DND-41 (cell line): ENCODE measurements around the gene RIN1.

Experiments used
- ATAC-seq: fragments of 200-7000 bp; cut with Tn5 transposase; 3 replicates; pipeline ENCODE4 v1.9.1; 2021; ENCODE audit warnings: low read depth; ENCODE audit not compliant: insufficient read depth
- DNase-seq: peaks from one replicate; pipeline ENCODE4 v3.0.0-alpha.2; 2020
- H2AFZ ChIP-seq: 2 replicates; pipeline ENCODE4 v1.6.0; 2012; ENCODE audit warnings: low read depth, low read length
- H3K27ac ChIP-seq: 2 replicates; pipeline ENCODE4 v1.5.1; 2012; ENCODE audit warnings: low read length, inconsistent platforms
- H3K27me3 ChIP-seq: fragments of 200-600 bp; sonication (generic); 2 replicates; pipeline ENCODE4 v1.6.0; 2012; ENCODE audit warnings: low read length, mild to moderate bottlenecking, inconsistent platforms; ENCODE audit not compliant: insufficient read depth, poor library complexity
- H3K36me3 ChIP-seq: 2 replicates; pipeline ENCODE4 v1.5.1; 2012; ENCODE audit warnings: low read length, inconsistent platforms; ENCODE audit not compliant: insufficient read depth
- H3K4me1 ChIP-seq: 2 replicates; pipeline ENCODE4 v1.5.1; 2012; ENCODE audit warnings: mild to moderate bottlenecking, low read length; ENCODE audit not compliant: insufficient read depth
- H3K4me2 ChIP-seq: 2 replicates; pipeline ENCODE4 v1.6.0; 2012; ENCODE audit warnings: mild to moderate bottlenecking, moderate library complexity, low read length, inconsistent platforms; ENCODE audit not compliant: insufficient read depth
- H3K4me3 ChIP-seq, 2 experiments: fragments of 200-600 bp in 1 of 2; shearing (Covaris generic) in 1 of 2; 2 replicates each; pipeline ENCODE4 v1.5.1; 2012 to 2016; ENCODE audit warnings: inconsistent platforms in 2 of 2, low read length in 2 of 2, mild to moderate bottlenecking in 2 of 2, low read depth in 1 of 2, moderate library complexity in 1 of 2
- H3K79me2 ChIP-seq: 2 replicates; pipeline ENCODE4 v1.6.0; 2012; ENCODE audit warnings: low read length, inconsistent platforms; ENCODE audit not compliant: insufficient read depth
- H3K9ac ChIP-seq: 2 replicates; pipeline ENCODE4 v1.6.0; 2012; ENCODE audit warnings: low read depth, mild to moderate bottlenecking, inconsistent platforms, low read length, moderate library complexity
- H3K9me3 ChIP-seq: 2 replicates; pipeline ENCODE4 v1.5.1; 2012; ENCODE audit warnings: low read length, moderate library complexity, mild to moderate bottlenecking, inconsistent platforms; ENCODE audit not compliant: insufficient read depth, severe bottlenecking
- H4K20me1 ChIP-seq: 2 replicates; pipeline ENCODE4 v1.6.0; 2012; ENCODE audit warnings: low read length; ENCODE audit not compliant: insufficient read depth
- CTCF ChIP-seq: IDR thresholded peaks from 2 replicates; pipeline ENCODE4 v1.5.1; 2012; ENCODE audit warnings: borderline replicate concordance, low read length, moderate library complexity, mild to moderate bottlenecking; ENCODE audit not compliant: poor library complexity, severe bottlenecking; ENCODE audit errors: extremely low read depth
- EZH2 ChIP-seq: IDR thresholded peaks from 3 replicates; pipeline ENCODE4 v1.6.1; 2012; ENCODE audit warnings: borderline replicate concordance, low read depth, mild to moderate bottlenecking, moderate library complexity, low read length, inconsistent platforms; ENCODE audit not compliant: severe bottlenecking

The RIN1 gene

GRCh38 chr11:66344550-66345315, 8.5 kb upstream of the RIN1 start, which contains the start of gene BRMS1:
Gene BRMS1, minus strand, starts transcription at chr11:66345104. Its CDS starts 2,870 bp downstream, at chr11:66342234.
- H3K4me2 ChIP-seq, result peak within 1 kb of the TSS; percentile 78
- H2AFZ ChIP-seq, result peak within 1 kb of the TSS; percentile 85
- H3K4me3 ChIP-seq, result peak within 1 kb of the TSS; percentile 82 to 92
- DNase-seq, result peak; percentile 95
- peak within 1 kb of the TSS; percentile 82 for H3K9ac ChIP-seq
- no peak for TF ChIP-seq EZH2
- TF ChIP-seq CTCF, result peak; percentile 34
- H3K79me2 ChIP-seq, result peaks cover 53% of the 10 kb centered on the region
- H3K27me3 ChIP-seq, result no peaks in the 10 kb centered on the region
- peak within 1 kb of the TSS; percentile 84 for H3K27ac ChIP-seq
- peak; percentile 81 for ATAC-seq
- no peaks in the 10 kb centered on the region for H3K9me3 ChIP-seq
- H3K4me1 ChIP-seq, result peaks cover 56% of the 10 kb centered on the region
- peaks cover 32% of the 10 kb centered on the region for H3K36me3 ChIP-seq
- H4K20me1 ChIP-seq, result peaks cover 4% of the 10 kb centered on the region

- Histone ChIP-seq H3K4me2 (peak overlapping the region; percentile 78; the same call in 1 of the 2 replicates), H4K20me1 (peaks cover 9% of the 10 kb centered on the region)
Measured at GRCh38 chr11:66343176-66343575, 6.9 kb upstream of the RIN1 start.

GRCh38 chr11:66341502-66342126, 5.4 kb upstream of the RIN1 start:
- Histone ChIP-seq H3K9me3 (no peaks in the 10 kb centered on the region), H3K27ac (no peak overlapping the region), H4K20me1 (peaks cover 15% of the 10 kb centered on the region), H3K36me3 (peaks cover 63% of the 10 kb centered on the region), H3K4me1 (peaks cover 35% of the 10 kb centered on the region), H2AFZ (no peak overlapping the region), H3K27me3 (no peaks in the 10 kb centered on the region), H3K4me3 (no peak overlapping the region), H3K9ac (no peak overlapping the region), H3K4me2 (no peak overlapping the region), H3K79me2 (peaks cover 37% of the 10 kb centered on the region)
- no peak for DNase-seq
- TF ChIP-seq CTCF, result no peak
- TF ChIP-seq EZH2, result no peak
- ATAC-seq, result no peak

More at GRCh38 chr11:66343176-66343575, 6.9 kb upstream of the RIN1 start:
- Histone ChIP-seq H2AFZ (no peak overlapping the region), H3K27me3 (no peaks in the 10 kb centered on the region), H3K4me1 (peaks cover 45% of the 10 kb centered on the region), H3K27ac (no peak overlapping the region), H3K9me3 (no peaks in the 10 kb centered on the region), H3K79me2 (peaks cover 46% of the 10 kb centered on the region), H3K4me3 (peak overlapping the region in 1 of 2 experiments; percentile 92; a peak in 1 of 4 replicates), H3K36me3 (peaks cover 48% of the 10 kb centered on the region), H3K9ac (no peak overlapping the region)
- TF ChIP-seq EZH2, result no peak
- TF ChIP-seq CTCF, result no peak
- ATAC-seq (no peak), DNase-seq (no peak)
